ENCODE results near the gene FAM120B.

The FAM120B gene

DNA sequence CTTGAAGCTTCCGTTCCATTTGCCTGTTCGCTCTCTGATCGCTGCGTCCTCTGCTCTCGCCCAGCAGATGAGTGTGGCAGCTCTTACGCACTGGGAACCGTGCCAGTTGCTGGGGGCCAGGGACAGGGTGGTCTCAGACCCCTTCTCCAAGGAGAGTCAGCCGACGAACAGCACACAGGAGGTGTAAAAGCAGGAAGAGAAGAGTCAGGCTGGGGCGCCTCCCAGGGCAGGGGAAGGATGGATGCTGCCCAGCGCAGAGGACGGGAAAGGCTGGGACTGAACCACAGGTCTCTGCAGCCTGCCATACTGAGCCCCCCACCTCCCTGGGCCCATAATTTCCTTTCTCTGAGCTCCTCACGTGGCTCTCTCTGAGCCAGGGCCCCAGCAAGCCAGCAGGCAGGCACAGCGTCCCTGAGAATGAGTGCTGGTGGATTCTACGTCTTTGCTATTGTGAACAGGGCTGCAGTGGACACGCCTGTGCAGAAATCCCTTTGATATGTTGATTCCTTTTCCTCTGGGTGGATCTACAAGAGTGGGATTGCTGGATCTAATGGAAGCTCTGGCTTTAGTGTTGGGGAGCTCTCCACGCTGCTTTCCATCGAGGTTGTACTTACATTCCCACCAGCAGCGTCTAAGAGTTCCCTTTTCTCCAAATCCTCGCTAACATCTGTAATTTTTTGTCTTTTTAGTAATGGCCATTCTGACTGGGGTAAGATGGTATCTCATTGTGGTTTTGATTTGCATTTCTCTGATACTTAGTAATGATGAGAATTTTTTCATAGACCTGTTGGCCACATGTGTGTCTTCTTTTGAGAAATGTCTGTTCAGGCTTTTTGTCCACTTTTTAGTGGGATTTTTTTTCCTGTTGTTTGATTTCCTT, 142.4 kb downstream of the FAM120B start:
- FAIRE-seq (no peak), DNase-seq (ENCODE audit: insufficient read length, low spot score) (no peak)
- TF ChIP-seq POLR2A (IDR thresholded peaks at IDR 0.05; ENCODE audit: low read depth, low read length), result no peak

DNA sequence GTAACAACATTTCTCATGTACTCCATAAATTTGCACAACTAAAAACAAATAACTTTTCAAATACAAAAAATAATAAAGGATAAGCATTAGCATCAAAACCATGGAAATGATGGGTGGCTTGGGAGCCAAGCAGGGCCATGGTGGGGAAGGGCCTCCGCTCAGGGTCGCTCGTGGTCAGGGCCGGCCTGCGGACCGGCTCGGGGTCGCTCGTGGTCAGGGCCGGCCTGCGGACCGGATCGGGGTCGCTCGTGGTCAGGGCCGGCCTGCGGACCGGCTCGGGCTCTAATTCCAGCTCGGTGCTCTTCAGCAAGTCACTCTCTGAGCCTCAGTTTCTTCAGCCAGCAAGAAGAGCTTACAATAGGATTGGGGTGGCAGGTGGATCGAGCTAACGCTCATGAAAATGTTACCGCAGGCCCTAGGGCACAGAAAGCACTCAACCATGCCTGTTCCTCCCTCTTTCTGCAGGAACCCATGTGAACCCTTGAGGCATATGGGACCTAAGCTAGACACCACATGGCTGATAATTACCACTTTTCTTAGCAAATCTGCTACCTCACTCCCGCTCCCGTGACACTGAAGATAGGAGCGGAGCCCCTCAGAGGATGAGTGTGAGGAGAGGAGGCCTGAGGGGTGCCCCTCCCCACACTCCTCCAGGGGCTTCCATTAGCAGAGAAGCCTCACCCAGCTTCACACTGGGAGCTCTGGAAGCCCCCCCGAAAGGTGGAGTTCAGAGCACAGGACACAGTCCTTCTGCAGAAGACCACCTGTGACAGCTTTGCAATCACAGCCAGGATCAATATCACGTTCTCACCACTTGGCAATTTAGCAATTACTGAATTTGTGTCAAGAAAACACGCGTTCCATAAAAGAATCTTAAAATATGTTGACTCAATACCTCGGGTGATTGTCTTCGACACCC, 143.5 kb downstream of the FAM120B start:
- no peak for TF ChIP-seq POLR2A (IDR thresholded peaks at IDR 0.05; ENCODE audit: low read depth, low read length)
- DNase-seq (ENCODE audit: insufficient read length, low spot score), result no peak
- no peak for FAIRE-seq

DNA sequence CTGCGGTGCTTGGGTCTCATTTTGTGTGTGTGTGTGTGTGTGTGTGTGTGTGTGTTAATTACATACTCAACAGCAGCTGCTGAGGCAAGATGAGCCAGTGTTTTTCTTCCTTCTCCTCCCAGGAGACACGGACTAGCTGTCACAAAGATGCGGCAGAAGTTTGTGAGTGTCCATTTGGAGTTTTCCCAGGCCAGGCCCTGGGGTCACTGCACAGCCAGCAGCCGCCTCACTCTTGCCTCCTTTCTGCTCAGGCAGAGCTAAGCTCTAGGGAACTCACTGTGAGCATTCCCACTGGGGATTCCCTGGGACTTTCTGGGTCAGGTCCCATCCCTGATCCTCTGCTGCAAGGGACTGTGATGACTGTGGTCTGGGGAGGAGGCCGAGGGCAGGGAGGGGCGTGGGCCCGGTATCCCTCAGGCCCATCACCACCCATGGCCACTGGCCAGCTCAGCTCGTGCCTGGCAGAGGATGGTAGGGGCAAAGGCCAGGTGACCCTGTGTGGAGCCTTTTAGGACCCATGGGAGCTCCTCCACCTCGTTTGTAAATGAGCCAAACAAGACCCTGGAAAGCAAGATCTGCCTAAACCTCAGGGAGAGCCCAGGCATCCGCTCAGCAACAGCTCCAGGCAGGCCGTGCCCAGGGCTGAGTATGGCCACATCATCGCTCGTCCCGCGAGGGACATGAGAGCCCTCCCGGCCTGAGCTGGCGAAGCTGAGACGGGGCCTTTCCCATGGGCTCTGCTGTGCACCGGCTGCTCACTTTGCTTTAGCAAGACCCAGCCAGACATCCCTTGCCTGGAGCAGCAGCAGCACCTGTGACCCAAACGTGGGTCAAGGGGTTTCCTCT, 144.6 kb downstream of the FAM120B start:
- no peak for FAIRE-seq
- no peak for DNase-seq (ENCODE audit: insufficient read length, low spot score)
- no peak for TF ChIP-seq POLR2A (IDR thresholded peaks at IDR 0.05; ENCODE audit: low read depth, low read length)

DNA sequence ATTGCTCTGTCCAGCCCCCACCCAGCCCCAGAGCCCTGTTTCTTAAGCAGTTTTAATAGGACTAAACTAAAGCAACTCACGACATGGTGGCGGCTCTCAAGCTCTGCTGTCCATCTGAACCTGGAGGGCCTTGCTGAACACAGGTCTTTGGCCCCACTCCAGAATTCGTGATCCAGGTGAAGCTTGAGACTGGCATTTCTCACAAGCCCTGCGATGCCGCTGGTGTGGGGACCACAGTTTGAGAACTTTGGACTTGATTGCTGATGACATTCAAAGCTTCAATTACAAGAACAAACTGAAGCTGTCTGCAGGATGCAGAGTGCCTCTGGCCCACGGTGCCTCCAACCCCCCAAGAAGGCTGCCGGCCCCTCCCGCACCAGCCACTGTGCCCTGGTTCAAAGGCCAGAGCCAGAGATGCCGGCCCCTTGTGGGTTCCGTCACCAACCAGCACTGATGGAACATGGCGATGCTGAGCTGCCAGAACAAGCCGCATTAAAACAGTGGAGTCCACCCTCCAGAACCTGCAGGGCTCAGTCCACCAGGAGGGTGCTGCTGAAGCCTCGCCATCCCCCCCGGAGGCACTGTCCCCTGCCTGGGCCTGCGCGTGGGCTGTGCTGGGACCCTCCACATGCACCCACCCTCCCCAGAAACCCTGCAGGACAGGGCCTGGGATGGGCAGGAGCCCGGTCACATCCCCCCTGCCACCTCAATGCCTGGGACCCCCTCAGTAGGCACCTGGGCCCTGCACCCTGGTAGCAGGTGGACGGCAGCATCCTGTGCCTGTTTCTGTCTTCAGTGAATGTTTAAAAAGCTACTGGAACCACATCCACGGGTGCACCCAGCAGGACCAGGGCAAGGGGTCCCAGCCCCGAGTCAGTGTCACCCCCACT, 145.4 kb downstream of the FAM120B start:
- FAIRE-seq, result no peak
- no peak for DNase-seq (ENCODE audit: insufficient read length, low spot score)
- no peak for TF ChIP-seq POLR2A (IDR thresholded peaks at IDR 0.05; ENCODE audit: low read depth, low read length)

DNA sequence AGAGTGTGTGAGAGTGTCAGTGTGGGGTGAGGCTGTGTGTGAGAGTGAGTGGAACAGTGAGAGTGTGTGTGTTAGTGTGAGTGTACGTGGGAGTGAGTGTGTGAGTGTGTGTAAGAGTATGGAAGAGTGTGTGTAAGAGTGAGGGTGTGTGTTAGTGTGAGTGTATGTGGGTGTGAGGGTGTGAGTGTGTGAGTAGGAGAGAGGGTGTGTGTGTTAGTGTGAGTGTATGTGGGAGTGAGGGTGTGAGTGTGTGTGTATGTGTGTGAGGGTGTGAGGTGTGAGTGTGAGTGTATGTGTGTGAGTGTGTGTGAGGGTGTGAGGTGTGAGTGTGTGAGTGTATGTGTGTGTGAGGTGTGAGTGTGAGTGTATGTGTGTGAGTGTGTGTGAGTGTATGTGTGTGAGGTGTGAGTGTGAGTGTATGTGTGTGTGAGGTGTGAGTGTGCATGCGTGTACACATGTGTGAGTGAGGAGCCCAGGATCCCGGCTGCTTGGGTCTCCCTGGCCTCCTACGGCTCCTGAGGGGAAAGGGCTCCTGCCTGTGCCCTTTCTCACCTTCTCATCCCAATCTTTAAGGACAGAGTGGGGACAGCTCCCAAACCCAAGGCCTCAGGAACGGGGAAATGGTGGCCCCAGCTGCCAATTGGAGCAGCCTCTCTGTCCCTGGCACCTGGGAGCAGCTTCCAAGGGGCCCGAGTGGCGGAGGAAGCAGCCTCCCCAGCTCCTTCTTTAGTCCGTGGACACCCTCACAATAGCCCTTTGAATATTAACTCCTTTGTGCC, 146.4 kb downstream of the FAM120B start:
- DNase-seq (ENCODE audit: insufficient read length, low spot score) (no peak), FAIRE-seq (no peak)
- TF ChIP-seq POLR2A (IDR thresholded peaks at IDR 0.05; ENCODE audit: low read depth, low read length), result no peak

GRCh38 chr6:170453586-170454511, 147.3 kb downstream of the FAM120B start:
- no peak for FAIRE-seq
- no peak for TF ChIP-seq POLR2A (IDR thresholded peaks at IDR 0.05; ENCODE audit: low read depth, low read length)
- DNase-seq (ENCODE audit: insufficient read length, low spot score), result no peak

- FAIRE-seq (no peak), DNase-seq (ENCODE audit: insufficient read length, low spot score) (no peak)
- TF ChIP-seq POLR2A (IDR thresholded peaks at IDR 0.05; ENCODE audit: low read depth, low read length), result no peak
Measured at GRCh38 chr6:170454512-170455285, 148.1 kb downstream of the FAM120B start.

GRCh38 chr6:170455335-170455979, 148.9 kb downstream of the FAM120B start:
- FAIRE-seq (no peak), DNase-seq (ENCODE audit: insufficient read length, low spot score) (no peak)
- no peak for TF ChIP-seq POLR2A (IDR thresholded peaks at IDR 0.05; ENCODE audit: low read depth, low read length)

DNA sequence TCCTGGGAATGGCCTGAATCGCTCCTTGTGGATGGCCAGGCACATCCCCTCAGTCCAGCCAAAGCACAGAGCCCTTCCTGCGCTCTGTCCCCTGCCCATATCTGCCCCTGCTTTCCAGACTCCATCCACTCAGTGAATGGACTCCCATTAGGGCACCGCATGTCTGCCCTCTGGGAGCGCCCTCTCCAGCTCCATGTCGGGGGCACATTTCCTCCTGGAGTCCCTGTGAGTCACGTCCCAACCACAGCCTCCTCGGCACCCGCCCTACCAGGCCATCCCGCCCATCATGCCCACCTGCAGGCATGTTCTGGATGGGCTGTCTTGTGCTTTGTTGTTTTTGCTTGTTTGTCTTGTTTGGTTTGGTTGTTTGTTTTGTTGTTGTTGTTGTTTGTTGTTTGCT, 149.8 kb downstream of the FAM120B start:
- no peak for DNase-seq (ENCODE audit: insufficient read length, low spot score)
- no peak for FAIRE-seq
- TF ChIP-seq POLR2A (IDR thresholded peaks at IDR 0.05; ENCODE audit: low read depth, low read length), result no peak
